ENCODE measurements around the gene FAM118A.
A peak's percentile ranks its signal among the peaks of the same experiment; 100 is the strongest.

Gene FAM118A

DNA sequence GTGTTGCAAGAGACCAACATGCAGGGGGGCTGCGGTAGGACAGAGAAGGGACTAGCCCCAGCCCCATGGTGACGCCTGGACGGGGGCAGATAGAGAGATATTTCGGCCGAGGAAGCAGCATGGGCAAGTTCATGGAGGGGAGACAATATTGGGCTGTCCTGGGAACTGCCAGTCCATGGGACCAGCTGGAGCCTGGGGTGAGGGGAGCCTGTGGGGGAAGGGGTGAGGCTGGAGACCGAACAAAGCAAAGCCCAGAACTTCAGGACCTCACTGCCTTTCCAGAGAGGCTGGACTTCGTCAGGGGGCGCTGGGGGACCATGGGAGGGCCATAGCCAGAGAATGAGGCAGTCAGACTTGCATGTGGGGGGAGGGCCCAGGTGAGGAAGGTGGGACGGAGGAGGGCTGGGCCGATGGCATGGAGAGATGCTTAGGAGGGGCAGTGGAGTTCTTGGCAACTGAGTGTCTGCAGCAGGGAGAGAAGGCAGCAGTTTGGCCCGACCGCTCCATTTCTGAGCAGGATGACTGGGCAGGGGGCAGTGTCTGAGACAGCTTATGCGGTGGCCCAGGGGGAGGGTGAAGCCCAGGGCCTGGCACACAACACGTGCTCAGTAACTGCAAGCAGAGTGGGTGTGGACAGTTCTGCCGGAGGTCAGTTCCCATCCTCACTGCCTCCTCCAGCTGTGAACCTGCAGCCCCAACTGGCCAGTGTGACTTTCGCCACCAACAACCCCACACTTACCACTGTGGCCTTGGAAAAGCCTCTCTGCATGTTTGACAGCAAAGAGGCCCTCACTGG, 24.3 kb upstream of the FAM118A start:
- H3K27me3 ChIP-seq (ENCODE audit: low read depth, low read length): no peaks in the 10 kb centered on the region
- H3K36me3 ChIP-seq (replicated peaks; ENCODE audit: low read depth, low read length): peaks cover 10% of the 10 kb centered on the region
- no peak overlapping the region for H2AFZ ChIP-seq (ENCODE audit: low read depth, low read length)
- no peak for TF ChIP-seq EZH2phosphoT487 (IDR thresholded peaks at IDR 0.05; ENCODE audit: low read depth)
- TF ChIP-seq, protein P1, sequence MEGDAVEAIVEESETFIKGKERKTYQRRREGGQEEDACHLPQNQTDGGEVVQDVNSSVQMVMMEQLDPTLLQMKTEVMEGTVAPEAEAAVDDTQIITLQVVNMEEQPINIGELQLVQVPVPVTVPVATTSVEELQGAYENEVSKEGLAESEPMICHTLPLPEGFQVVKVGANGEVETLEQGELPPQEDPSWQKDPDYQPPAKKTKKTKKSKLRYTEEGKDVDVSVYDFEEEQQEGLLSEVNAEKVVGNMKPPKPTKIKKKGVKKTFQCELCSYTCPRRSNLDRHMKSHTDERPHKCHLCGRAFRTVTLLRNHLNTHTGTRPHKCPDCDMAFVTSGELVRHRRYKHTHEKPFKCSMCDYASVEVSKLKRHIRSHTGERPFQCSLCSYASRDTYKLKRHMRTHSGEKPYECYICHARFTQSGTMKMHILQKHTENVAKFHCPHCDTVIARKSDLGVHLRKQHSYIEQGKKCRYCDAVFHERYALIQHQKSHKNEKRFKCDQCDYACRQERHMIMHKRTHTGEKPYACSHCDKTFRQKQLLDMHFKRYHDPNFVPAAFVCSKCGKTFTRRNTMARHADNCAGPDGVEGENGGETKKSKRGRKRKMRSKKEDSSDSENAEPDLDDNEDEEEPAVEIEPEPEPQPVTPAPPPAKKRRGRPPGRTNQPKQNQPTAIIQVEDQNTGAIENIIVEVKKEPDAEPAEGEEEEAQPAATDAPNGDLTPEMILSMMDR (IDR thresholded peaks at IDR 0.05; ENCODE audit: low read depth, low read length): peak; percentile 76
- H3K4me1 ChIP-seq (ENCODE audit: low read length): peaks cover 59% of the 10 kb centered on the region
- peak overlapping the region; percentile 78 for H3K4me3 ChIP-seq (ENCODE audit: low read length)
- peak overlapping the region; percentile 47 for H3K27ac ChIP-seq (ENCODE audit: low read length)
- no peaks in the 10 kb centered on the region for H4K20me1 ChIP-seq (ENCODE audit: insufficient read depth, low read length)
- H3K79me2 ChIP-seq (ENCODE audit: low read length): no peaks in the 10 kb centered on the region
- no peaks in the 10 kb centered on the region for H3K9me3 ChIP-seq (ENCODE audit: insufficient read depth, low read length)
- peak overlapping the region; percentile 83 for H3K9ac ChIP-seq (ENCODE audit: low read length)
- peak overlapping the region; percentile 90 for H3K4me2 ChIP-seq (ENCODE audit: low read length)

DNA sequence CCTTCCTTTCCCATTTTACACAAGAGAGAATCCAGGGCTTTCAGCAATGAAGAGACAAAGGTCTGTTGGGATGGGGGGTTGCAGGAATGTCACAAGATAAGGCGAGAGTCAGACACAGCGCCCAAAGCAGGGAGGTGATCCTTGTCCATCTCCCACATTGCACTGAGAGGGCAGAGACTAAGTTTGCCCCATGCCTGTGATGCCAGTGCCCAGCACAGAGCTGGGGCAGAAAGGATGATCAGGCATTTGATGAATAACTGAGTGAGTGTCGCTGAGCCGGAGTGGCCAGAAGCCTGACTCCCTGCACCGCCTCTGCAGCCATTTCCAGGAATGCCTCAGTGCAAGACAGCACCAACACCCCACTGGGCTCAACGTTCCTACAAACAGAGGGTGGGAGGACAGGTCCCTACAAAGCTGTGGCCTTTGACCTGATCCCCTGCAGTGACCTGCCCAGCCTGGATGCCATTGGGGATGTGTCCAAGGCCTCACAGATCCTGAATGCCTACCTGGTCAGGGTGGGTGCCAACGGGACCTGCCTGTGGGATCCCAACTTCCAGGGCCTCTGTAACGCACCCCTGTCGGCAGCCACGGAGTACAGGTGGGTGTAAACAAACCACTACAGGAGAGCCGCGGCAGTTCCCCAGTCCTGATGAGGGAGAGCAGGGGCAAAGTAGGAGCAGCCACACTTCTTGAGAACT, 22.7 kb upstream of the FAM118A start:
- Histone ChIP-seq H3K27me3 (ENCODE audit: low read depth, low read length) (0 out of 2 replicates have a peak, but pooled peaks cover 1% of the 10 kb centered on the region), H3K9ac (ENCODE audit: low read length) (no peak overlapping the region), H3K4me3 (ENCODE audit: low read length) (0 out of 2 replicates have a peak overlapping the region, but pooled peaks have one; percentile 78), H3K4me2 (ENCODE audit: low read length) (peak overlapping the region; percentile 90), H3K36me3 (replicated peaks; ENCODE audit: low read depth, low read length) (peaks cover 10% of the 10 kb centered on the region), H2AFZ (ENCODE audit: low read depth, low read length) (no peak overlapping the region), H3K79me2 (ENCODE audit: low read length) (no peaks in the 10 kb centered on the region), H3K4me1 (ENCODE audit: low read length) (peaks cover 72% of the 10 kb centered on the region), H3K9me3 (ENCODE audit: insufficient read depth, low read length) (no peaks in the 10 kb centered on the region), H4K20me1 (ENCODE audit: insufficient read depth, low read length) (no peaks in the 10 kb centered on the region), H3K27ac (ENCODE audit: low read length) (peak overlapping the region; percentile 89)
- TF ChIP-seq, protein P1 (IDR thresholded peaks at IDR 0.05; ENCODE audit: low read depth, low read length): no peak
- no peak for TF ChIP-seq EZH2phosphoT487 (IDR thresholded peaks at IDR 0.05; ENCODE audit: low read depth)

DNA sequence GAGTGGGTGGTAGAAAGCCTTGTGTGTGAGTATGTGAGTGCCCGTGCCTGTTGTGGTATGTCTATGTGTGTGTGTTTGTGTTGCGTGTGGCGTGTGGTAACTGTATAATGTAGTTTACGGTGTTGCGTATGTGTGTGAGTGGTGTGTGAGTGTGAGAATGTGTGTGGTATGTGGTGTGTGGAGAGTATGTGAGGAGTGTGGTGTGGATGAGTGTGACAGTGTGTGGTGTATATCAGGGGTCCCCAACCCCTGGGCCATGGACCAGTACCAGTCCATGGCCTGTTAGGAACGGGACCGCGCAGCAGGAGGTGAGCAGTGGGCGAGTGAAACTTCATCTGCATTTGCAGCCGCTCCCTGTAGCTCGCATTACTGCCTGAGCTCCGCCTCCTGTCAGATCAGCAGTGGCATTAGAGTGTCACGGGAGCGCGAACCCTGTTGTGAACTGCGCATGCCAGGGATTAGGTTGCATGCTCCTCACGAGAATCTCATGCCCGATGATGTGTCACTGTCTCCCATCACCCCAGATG, 19.3 kb upstream of the FAM118A start:
- no peak for TF ChIP-seq EZH2phosphoT487 (IDR thresholded peaks at IDR 0.05; ENCODE audit: low read depth)
- peaks cover 77% of the 10 kb centered on the region for H3K4me1 ChIP-seq (ENCODE audit: low read length)
- H3K27ac ChIP-seq (ENCODE audit: low read length): peak overlapping the region; percentile 41
- no peaks in the 10 kb centered on the region for H3K9me3 ChIP-seq (ENCODE audit: insufficient read depth, low read length)
- no peak overlapping the region for H2AFZ ChIP-seq (ENCODE audit: low read depth, low read length)
- H3K36me3 ChIP-seq (replicated peaks; ENCODE audit: low read depth, low read length): peaks cover 10% of the 10 kb centered on the region
- H3K79me2 ChIP-seq (ENCODE audit: low read length): no peaks in the 10 kb centered on the region
- H3K27me3 ChIP-seq (ENCODE audit: low read depth, low read length): peaks cover 7% of the 10 kb centered on the region; the same call in 1 of the 2 replicates
- H3K4me2 ChIP-seq (ENCODE audit: low read length): peak overlapping the region; percentile 66
- peak overlapping the region; percentile 58 for H3K4me3 ChIP-seq (ENCODE audit: low read length)
- H4K20me1 ChIP-seq (ENCODE audit: insufficient read depth, low read length): no peaks in the 10 kb centered on the region
- H3K9ac ChIP-seq (ENCODE audit: low read length): peak overlapping the region; percentile 49; the same call in 1 of the 2 replicates

DNA sequence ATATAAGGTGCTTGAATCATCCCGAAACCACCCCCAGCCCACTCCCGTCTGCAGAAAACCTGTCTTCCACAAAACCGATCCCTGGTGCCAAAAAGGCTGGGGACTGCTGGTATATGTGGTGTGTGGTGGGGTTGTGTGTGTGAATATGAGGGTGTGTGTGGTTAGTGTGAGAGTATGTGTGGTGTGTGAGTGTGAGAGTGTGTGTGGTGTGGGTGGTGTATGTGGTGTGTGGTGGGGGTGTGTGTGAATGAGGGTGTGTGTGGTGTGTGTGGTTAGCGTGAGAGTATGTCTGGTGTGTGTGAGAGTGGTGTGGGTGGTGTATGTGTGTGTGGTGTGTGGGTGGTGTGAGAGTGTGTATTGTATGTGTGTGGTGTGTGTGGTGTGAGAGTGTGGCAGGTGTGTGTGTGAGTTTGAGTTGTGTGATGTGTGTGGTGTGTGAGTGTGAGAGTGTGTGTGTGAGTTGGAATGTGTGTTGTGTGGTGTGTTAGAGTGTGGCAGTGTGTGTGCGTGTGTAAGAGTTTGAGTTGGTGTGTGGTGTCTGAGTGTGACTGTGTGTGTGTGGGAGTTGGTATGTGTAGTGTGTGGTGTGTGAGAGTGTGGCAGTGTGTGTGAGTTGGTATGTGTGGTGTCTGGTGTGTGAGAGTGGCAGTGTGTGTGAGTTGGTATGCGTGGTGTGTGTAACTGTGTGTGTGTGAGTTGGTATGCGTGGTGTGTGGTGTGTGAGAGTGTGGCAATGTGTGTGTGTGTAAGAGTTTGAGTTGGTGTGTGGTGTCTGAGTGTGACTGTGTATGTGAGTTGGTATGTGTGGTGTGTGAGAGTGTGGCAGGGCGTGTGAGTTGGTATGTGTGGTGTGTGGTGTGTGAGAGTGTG, 18.4 kb upstream of the FAM118A start:
- Histone ChIP-seq H3K27ac (ENCODE audit: low read length) (no peak overlapping the region), H3K9ac (ENCODE audit: low read length) (peak overlapping the region; percentile 21; the same call in 1 of the 2 replicates)

More for the DNA sequence above, 18.4 kb upstream of the FAM118A start:
- Histone ChIP-seq H4K20me1 (ENCODE audit: insufficient read depth, low read length) (no peaks in the 10 kb centered on the region), H2AFZ (ENCODE audit: low read depth, low read length) (no peak overlapping the region), H3K9me3 (ENCODE audit: insufficient read depth, low read length) (no peaks in the 10 kb centered on the region), H3K36me3 (replicated peaks; ENCODE audit: low read depth, low read length) (peaks cover 10% of the 10 kb centered on the region), H3K79me2 (ENCODE audit: low read length) (no peaks in the 10 kb centered on the region), H3K4me1 (ENCODE audit: low read length) (peaks cover 69% of the 10 kb centered on the region), H3K27me3 (ENCODE audit: low read depth, low read length) (peaks cover 7% of the 10 kb centered on the region; the same call in 1 of the 2 replicates), H3K4me2 (ENCODE audit: low read length) (peak overlapping the region; percentile 66), H3K4me3 (ENCODE audit: low read length) (peak overlapping the region; percentile 58)
- TF ChIP-seq EZH2phosphoT487 (IDR thresholded peaks at IDR 0.05; ENCODE audit: low read depth): no peak
- TF ChIP-seq, protein P1 (IDR thresholded peaks at IDR 0.05; ENCODE audit: low read depth, low read length): no peak
